LHCN-M2 (cell line): Measurements from ENCODE around the gene VEGFD. TPM values are rescaled to one million over a fixed set of nuclear protein-coding genes. Genes with fewer than 3 reads are reported as not detected.

ENCODE experiments used
- DNase-seq: peaks from one replicate; pipeline ENCODE4 v3.0.0-alpha.2; 2012; ENCODE audit warnings: low read depth
- polyA plus RNA-seq: library from polyadenylated mRNA; unstranded; fragments of >200 nt; gene quantifications from one replicate; pipeline ENCODE4 v1.2.1, GENCODE V29; 2012; ENCODE audit warnings: missing spikeins
- total RNA-seq: library from RNA; depleted of rRNA; stranded (reverse); fragments of >200 nt; gene quantifications from 2 replicates; pipeline ENCODE4 v1.2.3, GENCODE V29; 2014; rRNA removed

Gene VEGFD
- total RNA-seq: not detected in 2 replicates
- 0.02 TPM for polyA plus RNA-seq

- peak; percentile 32 for DNase-seq
Measured at GRCh38 chrX:15384304-15384703, at the start of gene VEGFD. Gene VEGFD, minus strand, starts transcription at chrX:15384413. Its CDS starts 467 bp downstream, at chrX:15383946.

- no peak for DNase-seq
Measured at GRCh38 chrX:15430584-15430983, 46.4 kb upstream of the VEGFD start.

GRCh38 chrX:15430076-15430475 lies 45.9 kb upstream of the VEGFD start:
- DNase-seq: no peak

GRCh38 chrX:15425024-15425423 lies 40.8 kb upstream of the VEGFD start:
- DNase-seq: no peak

- no peak for DNase-seq
Measured at GRCh38 chrX:15418707-15419181, 34.5 kb upstream of the VEGFD start.

- DNase-seq: no peak
Measured at GRCh38 chrX:15418041-15418706, 34.0 kb upstream of the VEGFD start.

GRCh38 chrX:15416133-15416993 lies 32.1 kb upstream of the VEGFD start:
- DNase-seq: peak; percentile 2

- DNase-seq: no peak
Measured at GRCh38 chrX:15413101-15413500, 28.9 kb upstream of the VEGFD start.

- DNase-seq: no peak
Measured at GRCh38 chrX:15410947-15411346, 26.7 kb upstream of the VEGFD start.

GRCh38 chrX:15410430-15410829 lies 26.2 kb upstream of the VEGFD start:
- DNase-seq: no peak

GRCh38 chrX:15405846-15406245 lies 21.6 kb upstream of the VEGFD start:
- DNase-seq: no peak

- DNase-seq: peak; percentile 12
Measured at GRCh38 chrX:15404401-15405096, 20.3 kb upstream of the VEGFD start.

- no peak for DNase-seq
Measured at GRCh38 chrX:15401378-15401777, 17.2 kb upstream of the VEGFD start.

GRCh38 chrX:15399962-15400391 lies 15.8 kb upstream of the VEGFD start:
- DNase-seq: no peak

GRCh38 chrX:15398874-15399273 lies 14.7 kb upstream of the VEGFD start:
- DNase-seq: no peak

GRCh38 chrX:15395789-15396188 lies 11.6 kb upstream of the VEGFD start:
- no peak for DNase-seq

GRCh38 chrX:15391850-15392249 lies 7.6 kb upstream of the VEGFD start:
- DNase-seq: no peak

GRCh38 chrX:15382813-15383212 lies 1.4 kb downstream of the VEGFD start:
- no peak for DNase-seq

- DNase-seq: no peak
Measured at GRCh38 chrX:15376956-15377355, 7.3 kb downstream of the VEGFD start.

GRCh38 chrX:15373976-15374375 lies 10.2 kb downstream of the VEGFD start:
- no peak for DNase-seq

GRCh38 chrX:15366506-15367352 lies 17.5 kb downstream of the VEGFD start:
- no peak for DNase-seq
